HepG2 (cell line): ENCODE measurements around the gene SIAH2. TPM values are rescaled to one million over a fixed set of nuclear protein-coding genes. Genes with fewer than 3 reads are reported as not detected.

Experiments
- ATF7-NPFF ChIP-seq: sonication (generic); formaldehyde crosslinking; IDR thresholded peaks from 2 replicates; pipeline ENCODE4 v1.8.1; 2023; ENCODE audit warnings: mild to moderate bottlenecking, low read depth, missing genetic modification reagents, moderate library complexity
- BCL6 ChIP-seq: IDR thresholded peaks from 2 replicates; pipeline ENCODE4 v1.6.1; 2016; ENCODE audit warnings: missing genetic modification reagents, missing compliant biosample characterization
- CCDC6 ChIP-seq: sonication (generic); formaldehyde crosslinking; IDR thresholded peaks from 2 replicates; pipeline ENCODE4 v1.8.1; 2022; ENCODE audit warnings: mild to moderate bottlenecking, missing genetic modification reagents, moderate library complexity
- CEBPG ChIP-seq: IDR thresholded peaks from 2 replicates; pipeline ENCODE4 v1.6.1; 2016
- FOXP1 ChIP-seq, 2 experiments: fragments of 450-650 bp in 1 of 2; IDR thresholded peaks; 2 replicates each; pipeline ENCODE4 v1.6.1; 2017 to 2018; ENCODE audit warnings: antibody characterized with exemption in 1 of 2
- FOXP4 ChIP-seq: sonication (generic); formaldehyde crosslinking; IDR thresholded peaks from 2 replicates; pipeline ENCODE4 v1.4.0; 2020; ENCODE audit warnings: missing genetic modification reagents
- GATAD2A ChIP-seq: IDR thresholded peaks from 2 replicates; pipeline ENCODE4 v1.6.1; 2016
- HMG20A ChIP-seq: IDR thresholded peaks from 2 replicates; pipeline ENCODE4 v1.6.1; 2016; ENCODE audit warnings: borderline replicate concordance
- MAFG ChIP-seq: sonication (generic); formaldehyde crosslinking; IDR thresholded peaks from 2 replicates; pipeline ENCODE4 v1.5.1; 2020; ENCODE audit warnings: mild to moderate bottlenecking, missing genetic modification reagents
- REPIN1 ChIP-seq: sonication (generic); formaldehyde crosslinking; IDR thresholded peaks from 2 replicates; pipeline ENCODE4 v1.8.0; 2022; ENCODE audit warnings: missing genetic modification reagents, low read depth, mild to moderate bottlenecking, borderline replicate concordance
- SATB2 ChIP-seq: sonication (generic); formaldehyde crosslinking; IDR thresholded peaks from 2 replicates; pipeline ENCODE4 v1.5.0; 2020; ENCODE audit warnings: missing genetic modification reagents
- TCF7 ChIP-seq: sonication (generic); IDR thresholded peaks from 2 replicates; pipeline ENCODE4 v1.6.1; 2016; ENCODE audit warnings: antibody characterized with exemption, low read depth
- ZBTB21 ChIP-seq: sonication (generic); formaldehyde crosslinking; IDR thresholded peaks from 2 replicates; pipeline ENCODE4 v1.4.0; 2020; ENCODE audit warnings: missing genetic modification reagents
- ZFY ChIP-seq: sonication (generic); formaldehyde crosslinking; IDR thresholded peaks from 2 replicates; pipeline ENCODE4 v1.4.0; 2020; ENCODE audit warnings: missing genetic modification reagents
- ZNF143 ChIP-seq: sonication (generic); formaldehyde crosslinking; IDR thresholded peaks from 2 replicates; pipeline ENCODE4 v1.4.0; 2020; ENCODE audit warnings: missing genetic modification reagents
- ZNF558 ChIP-seq: sonication (generic); formaldehyde crosslinking; IDR thresholded peaks from 2 replicates; pipeline ENCODE4 v1.9.0; 2022; ENCODE audit warnings: mild to moderate bottlenecking, missing genetic modification reagents, borderline replicate concordance
- ZNF598 ChIP-seq: sonication (generic); formaldehyde crosslinking; IDR thresholded peaks from 2 replicates; pipeline ENCODE4 v1.5.1; 2020; ENCODE audit warnings: mild to moderate bottlenecking, missing genetic modification reagents, borderline replicate concordance
- ZNF766 ChIP-seq: sonication (generic); formaldehyde crosslinking; IDR thresholded peaks from 2 replicates; pipeline ENCODE4 v1.5.0; 2020; ENCODE audit warnings: missing genetic modification reagents, borderline replicate concordance
- polyA plus RNA-seq, 8 experiments: library from polyadenylated mRNA; depleted of rRNA in 3 of 8; stranded (reverse) in 7 of 8; unstranded in 1 of 8; fragments of >200 nt; fragmentation: Illumina TruSeq in 4 of 8; extraction: Trizol in 4 of 8; gene quantifications; 2 replicates each; pipeline versions ENCODE4 v1.2.1 to v1.2.3, GENCODE V29; 2011 to 2016; ENCODE audit warnings: low read depth in 4 of 8, missing spikeins in 1 of 8, mixed read lengths in 1 of 8; ENCODE audit not compliant: insufficient read depth in 1 of 8
- total RNA-seq, 5 experiments: library from RNA; depleted of rRNA; stranded (reverse); fragments of >200 nt; fragmentation: Illumina TruSeq; extraction: Trizol; gene quantifications; 2 replicates each; pipeline ENCODE4 v1.2.3, GENCODE V29; 2016; ENCODE audit warnings: low read depth in 1 of 5
- TF ChIP-seq, protein P1 (sequence below): sonication (generic); formaldehyde crosslinking; conservative IDR thresholded peaks from 2 replicates; pipeline ENCODE4 v1.4.0; 2020; ENCODE audit warnings: missing genetic modification reagents
- TF ChIP-seq, protein P2 (sequence below): sonication (generic); formaldehyde crosslinking; IDR thresholded peaks from 2 replicates; pipeline ENCODE4 v1.8.1; 2023; ENCODE audit warnings: missing genetic modification reagents, mild to moderate bottlenecking, borderline replicate concordance
- TF ChIP-seq, protein P3 (sequence below): IDR thresholded peaks from 2 replicates; pipeline ENCODE4 v1.4.0; 2020; ENCODE audit warnings: mild to moderate bottlenecking, missing genetic modification reagents

The SIAH2 gene
- total and polyA plus RNA-seq, 2 of the 13 experiments (the other 11 are each of a cell fraction or from before 2014, with no cell fraction given), result 71.8 to 117 TPM

DNA sequence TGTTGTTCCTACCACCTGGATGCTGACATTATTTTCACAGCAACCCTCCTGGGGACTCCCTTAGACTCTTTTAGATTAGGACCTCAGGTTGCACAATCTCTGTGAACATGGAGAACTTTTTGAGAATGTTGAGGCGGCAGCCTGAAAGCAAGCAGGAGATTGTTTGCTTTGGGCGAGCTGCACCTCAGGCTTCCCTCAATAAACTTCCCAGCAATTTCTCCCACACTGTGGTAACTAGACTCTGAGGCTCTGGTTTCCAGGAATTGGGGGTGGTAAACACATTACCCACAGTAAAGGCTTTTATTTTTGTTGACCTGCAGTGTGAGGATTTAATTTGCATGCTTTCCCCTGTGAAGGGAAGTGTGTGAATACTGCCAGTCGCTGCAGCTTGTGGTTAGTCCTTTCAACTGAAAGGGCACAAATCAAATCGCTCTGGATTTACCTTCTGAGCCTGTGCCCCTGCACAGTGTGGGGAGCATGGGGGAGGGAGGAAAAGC lies 35.2 kb upstream of the SIAH2 start (continued):
- TF ChIP-seq FOXP4 (CRISPR knock-in tag) (0 out of 2 replicates have a peak, but pooled peaks have one; percentile 19), HMG20A (CRISPR knock-in tag) (peak; percentile 62; the same call in 1 of the 2 replicates), ZNF766 (CRISPR knock-in tag) (no peak), ATF7-NPFF (CRISPR knock-in tag) (no peak), BCL6 (CRISPR knock-in tag) (peak; percentile 87), ZFY (CRISPR knock-in tag) (no peak), TCF7 (peak; percentile 15; the same call in 1 of the 2 replicates), REPIN1 (CRISPR knock-in tag) (no peak), GATAD2A (peak; percentile 47), CEBPG (CRISPR knock-in tag) (peak; percentile 78), ZNF143 (CRISPR knock-in tag) (no peak), FOXP1 (IDR thresholded peaks at IDR 0.05) (no peak), FOXP1 (CRISPR knock-in tag; IDR thresholded peaks at IDR 0.05) (peak; percentile 49; the same call in 1 of the 2 replicates), CCDC6 (CRISPR knock-in tag) (no peak), ZNF558 (CRISPR knock-in tag) (no peak), MAFG (no peak), ZBTB21 (CRISPR knock-in tag) (no peak), SATB2 (CRISPR knock-in tag) (no peak), ZNF598 (CRISPR knock-in tag) (no peak)
- TF ChIP-seq, protein P1, sequence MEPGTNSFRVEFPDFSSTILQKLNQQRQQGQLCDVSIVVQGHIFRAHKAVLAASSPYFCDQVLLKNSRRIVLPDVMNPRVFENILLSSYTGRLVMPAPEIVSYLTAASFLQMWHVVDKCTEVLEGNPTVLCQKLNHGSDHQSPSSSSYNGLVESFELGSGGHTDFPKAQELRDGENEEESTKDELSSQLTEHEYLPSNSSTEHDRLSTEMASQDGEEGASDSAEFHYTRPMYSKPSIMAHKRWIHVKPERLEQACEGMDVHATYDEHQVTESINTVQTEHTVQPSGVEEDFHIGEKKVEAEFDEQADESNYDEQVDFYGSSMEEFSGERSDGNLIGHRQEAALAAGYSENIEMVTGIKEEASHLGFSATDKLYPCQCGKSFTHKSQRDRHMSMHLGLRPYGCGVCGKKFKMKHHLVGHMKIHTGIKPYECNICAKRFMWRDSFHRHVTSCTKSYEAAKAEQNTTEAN (CRISPR knock-in tag), result no peak
- TF ChIP-seq, protein P2, sequence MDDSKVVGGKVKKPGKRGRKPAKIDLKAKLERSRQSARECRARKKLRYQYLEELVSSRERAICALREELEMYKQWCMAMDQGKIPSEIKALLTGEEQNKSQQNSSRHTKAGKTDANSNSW (CRISPR knock-in tag), result no peak
- TF ChIP-seq, protein P3, sequence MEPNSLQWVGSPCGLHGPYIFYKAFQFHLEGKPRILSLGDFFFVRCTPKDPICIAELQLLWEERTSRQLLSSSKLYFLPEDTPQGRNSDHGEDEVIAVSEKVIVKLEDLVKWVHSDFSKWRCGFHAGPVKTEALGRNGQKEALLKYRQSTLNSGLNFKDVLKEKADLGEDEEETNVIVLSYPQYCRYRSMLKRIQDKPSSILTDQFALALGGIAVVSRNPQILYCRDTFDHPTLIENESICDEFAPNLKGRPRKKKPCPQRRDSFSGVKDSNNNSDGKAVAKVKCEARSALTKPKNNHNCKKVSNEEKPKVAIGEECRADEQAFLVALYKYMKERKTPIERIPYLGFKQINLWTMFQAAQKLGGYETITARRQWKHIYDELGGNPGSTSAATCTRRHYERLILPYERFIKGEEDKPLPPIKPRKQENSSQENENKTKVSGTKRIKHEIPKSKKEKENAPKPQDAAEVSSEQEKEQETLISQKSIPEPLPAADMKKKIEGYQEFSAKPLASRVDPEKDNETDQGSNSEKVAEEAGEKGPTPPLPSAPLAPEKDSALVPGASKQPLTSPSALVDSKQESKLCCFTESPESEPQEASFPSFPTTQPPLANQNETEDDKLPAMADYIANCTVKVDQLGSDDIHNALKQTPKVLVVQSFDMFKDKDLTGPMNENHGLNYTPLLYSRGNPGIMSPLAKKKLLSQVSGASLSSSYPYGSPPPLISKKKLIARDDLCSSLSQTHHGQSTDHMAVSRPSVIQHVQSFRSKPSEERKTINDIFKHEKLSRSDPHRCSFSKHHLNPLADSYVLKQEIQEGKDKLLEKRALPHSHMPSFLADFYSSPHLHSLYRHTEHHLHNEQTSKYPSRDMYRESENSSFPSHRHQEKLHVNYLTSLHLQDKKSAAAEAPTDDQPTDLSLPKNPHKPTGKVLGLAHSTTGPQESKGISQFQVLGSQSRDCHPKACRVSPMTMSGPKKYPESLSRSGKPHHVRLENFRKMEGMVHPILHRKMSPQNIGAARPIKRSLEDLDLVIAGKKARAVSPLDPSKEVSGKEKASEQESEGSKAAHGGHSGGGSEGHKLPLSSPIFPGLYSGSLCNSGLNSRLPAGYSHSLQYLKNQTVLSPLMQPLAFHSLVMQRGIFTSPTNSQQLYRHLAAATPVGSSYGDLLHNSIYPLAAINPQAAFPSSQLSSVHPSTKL, result peak; percentile 73
